HepG2 (cell line): ENCODE results near the gene SLC45A3. TPM values are rescaled to one million over a fixed set of nuclear protein-coding genes. Genes with fewer than 3 reads are reported as not detected.
A peak's percentile ranks its signal among the peaks of the same experiment; 100 is the strongest.

ENCODE experiments used
- ATAC-seq: fragments of 200-7000 bp; cut with Tn5 transposase; 3 replicates; pipeline ENCODE4 v1.9.1; 2020; ENCODE audit warnings: mild to moderate bottlenecking, moderate library complexity
- BruUV-seq: library from RNA; stranded (reverse); fragments of 400-500 nt; replicated peaks from 2 replicates; lab custom pipeline; 2021; lab: Mats Ljungman, UMichigan
- CTCF ChIA-PET: fragments of 300-600 bp; formaldehyde crosslinking; extraction: SDS; loops from one replicate; lab custom pipeline; 2021; ENCODE audit warnings: low total read pairs, inconsistent platforms, low intra/inter-chr PET ratio; lab: Yijun Ruan, JAX
- POLR2A ChIA-PET: fragments of 350-600 bp; sonication (Branson Sonifier 250); formaldehyde crosslinking; loops from one replicate; lab custom pipeline; 2020; ENCODE audit warnings: antibody characterized with exemption, inconsistent platforms; lab: Yijun Ruan, JAX
- DNase-seq: peaks from one replicate; pipeline ENCODE4 v3.0.0-alpha.2; 2015; ENCODE audit warnings: low spot score
- FAIRE-seq: peaks from 3 replicates; lab custom pipeline; 2011; peaks lifted over from hg19 to GRCh38; lab: Jason Lieb, UNC
- H2AFZ ChIP-seq: one replicate; pipeline ENCODE4 v1.6.1; 2011; ENCODE audit warnings: low read length, inconsistent platforms
- H3K27ac ChIP-seq: fragments of 300-600 bp; 3 replicates; pipeline ENCODE4 v1.8.0; 2011; ENCODE audit warnings: mixed run types, mild to moderate bottlenecking, mixed read lengths, low read length, inconsistent platforms; ENCODE audit not compliant: insufficient read depth; ENCODE audit errors: extremely low read length
- H3K27me3 ChIP-seq, 2 experiments: fragments of 200-600 bp in 1 of 2; 2 replicates in 1 of 2; 3 replicates in 1 of 2; pipeline versions ENCODE4 v1.6.0 to v1.8.0; 2011; ENCODE audit warnings: low read length in 2 of 2, mild to moderate bottlenecking in 2 of 2, moderate library complexity in 2 of 2, inconsistent platforms in 1 of 2; ENCODE audit not compliant: insufficient read depth in 2 of 2, control insufficient read depth in 1 of 2
- H3K36me3 ChIP-seq, 2 experiments: fragments of 200-600 bp in 1 of 2; replicated peaks in 1 of 2; 2 replicates in 1 of 2; 3 replicates in 1 of 2; pipeline versions ENCODE4 v1.5.1 to v1.8.0; 2011; ENCODE audit warnings: low read length in 2 of 2, inconsistent platforms in 1 of 2; ENCODE audit not compliant: insufficient read depth in 2 of 2, control insufficient read depth in 1 of 2
- H3K4me1 ChIP-seq: 2 replicates; pipeline ENCODE4 v1.5.1; 2012; ENCODE audit warnings: low read length, inconsistent platforms; ENCODE audit not compliant: insufficient read depth
- H3K4me2 ChIP-seq: 2 replicates; pipeline ENCODE4 v1.6.0; 2011; ENCODE audit warnings: low read depth, low read length, inconsistent platforms
- H3K4me3 ChIP-seq, 3 experiments: fragments of 200-600 bp in 1 of 3; sonication (generic), shearing (Covaris generic) in 1 of 3; replicated peaks in 1 of 3; 2 replicates each; pipeline ENCODE4 v1.5.1; 2011 to 2016; ENCODE audit warnings: low read length in 3 of 3, inconsistent platforms in 2 of 3, low read depth in 2 of 3, mild to moderate bottlenecking in 2 of 3, control low read depth in 1 of 3, mixed read lengths in 1 of 3; ENCODE audit not compliant: insufficient read depth in 1 of 3
- H3K79me2 ChIP-seq: one replicate; pipeline ENCODE4 v1.6.1; 2011; ENCODE audit warnings: low read length, inconsistent platforms; ENCODE audit not compliant: insufficient read depth
- H3K9ac ChIP-seq: 2 replicates; pipeline ENCODE4 v1.6.0; 2011; ENCODE audit warnings: mild to moderate bottlenecking, low read depth, low read length, inconsistent platforms; ENCODE audit not compliant: insufficient read depth
- H3K9me3 ChIP-seq: 2 replicates; pipeline ENCODE4 v1.5.1; 2012; ENCODE audit warnings: mild to moderate bottlenecking, low read length
- H4K20me1 ChIP-seq: 2 replicates; pipeline ENCODE4 v1.6.0; 2011; ENCODE audit warnings: inconsistent platforms, mild to moderate bottlenecking, low read length, moderate library complexity; ENCODE audit not compliant: insufficient read depth
- AKAP8 ChIP-seq: sonication (generic); formaldehyde crosslinking; IDR thresholded peaks from 2 replicates; pipeline ENCODE4 v1.5.1; 2020; ENCODE audit warnings: mild to moderate bottlenecking, missing genetic modification reagents
- HMG20A ChIP-seq: IDR thresholded peaks from 2 replicates; pipeline ENCODE4 v1.6.1; 2016; ENCODE audit warnings: borderline replicate concordance
- SRF ChIP-seq: IDR thresholded peaks from 2 replicates; pipeline ENCODE4 v1.6.1; 2011; ENCODE audit warnings: mild to moderate bottlenecking, low read depth, low read length, moderate library complexity
- SRSF1 ChIP-seq: fragments of 200-400 bp; formaldehyde crosslinking; optimal IDR thresholded peaks from 2 replicates; pipeline ENCODE3; 2017; ENCODE audit warnings: mild to moderate bottlenecking, low read depth, low read length, moderate library complexity
- WGBS: methylation state at CpG from one replicate; pipeline ENCODE4 v1.1.6; 2017; ENCODE audit warnings: low lambda C conversion rate; 5-methylcytosine and 5-hydroxymethylcytosine counted together
- in situ Hi-C: cut with HindIII; loops from 2 replicates; pipeline ENCODE4 v1.10.0; 2017; ENCODE audit warnings: low pct_unique_long_range_greater_than_20kb; ENCODE audit not compliant: extremely low pct_ligation_motif_present
- intact Hi-C: fragments of 100-400 bp; cut with micrococcal nuclease; formaldehyde crosslinking; loops from one replicate; pipeline ENCODE4 v1.10.0; 2022; ENCODE audit not compliant: unreplicated experiment
- polyA plus RNA-seq, 8 experiments: library from polyadenylated mRNA; depleted of rRNA in 3 of 8; stranded (reverse) in 7 of 8; unstranded in 1 of 8; fragments of >200 nt; fragmentation: Illumina TruSeq in 4 of 8; extraction: Trizol in 4 of 8; gene quantifications; 2 replicates each; pipeline versions ENCODE4 v1.2.1 to v1.2.3, GENCODE V29; 2011 to 2016; ENCODE audit warnings: low read depth in 4 of 8, missing spikeins in 1 of 8, mixed read lengths in 1 of 8; ENCODE audit not compliant: insufficient read depth in 1 of 8
- total RNA-seq, 5 experiments: library from RNA; depleted of rRNA; stranded (reverse); fragments of >200 nt; fragmentation: Illumina TruSeq; extraction: Trizol; gene quantifications; 2 replicates each; pipeline ENCODE4 v1.2.3, GENCODE V29; 2016; ENCODE audit warnings: low read depth in 1 of 5

The SLC45A3 gene
- total and polyA plus RNA-seq, 2 of the 13 experiments (the other 11 are each of a cell fraction or from before 2014, with no cell fraction given) = 3.4 to 4.1 TPM

GRCh38 chr1:205688171-205689080, 8.1 kb upstream of the SLC45A3 start:
- 18% methylated on average over 5 of the region's 7 CpGs for WGBS
- in situ Hi-C loops = no loop called here
- H2AFZ ChIP-seq = no peak overlapping the region

DNA sequence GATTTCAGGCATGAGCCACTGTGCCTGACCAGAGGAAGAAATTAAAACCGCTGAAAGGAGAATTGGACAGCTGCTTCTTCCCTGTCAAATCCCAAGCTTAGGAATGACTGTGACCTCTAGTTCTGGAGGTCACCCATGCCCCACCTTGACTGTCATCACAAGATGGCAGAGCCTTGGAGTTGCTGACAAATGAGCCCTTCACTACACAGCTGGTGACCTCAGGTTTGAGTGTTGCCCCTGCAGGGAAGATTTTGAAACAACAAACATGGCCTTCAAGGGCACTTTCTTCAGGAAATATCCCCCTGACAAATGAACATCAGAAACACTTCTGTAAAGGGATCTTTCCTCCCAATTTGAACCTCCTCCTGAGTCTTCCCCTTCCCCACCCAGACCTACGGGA, 6.9 kb upstream of the SLC45A3 start:
- POLR2A ChIA-PET = no interaction called here
- ATAC-seq (no peak), DNase-seq (no peak), FAIRE-seq (peak; percentile 53)
- Histone ChIP-seq H3K27me3 (peaks cover 4 to 13% of the 10 kb centered on the region in 2 experiments; a peak in 3 of 5 replicates), H3K9me3 (no peaks in the 10 kb centered on the region), H3K36me3 (no peaks in the 10 kb centered on the region), H4K20me1 (no peaks in the 10 kb centered on the region), H3K27ac (no peak overlapping the region), H3K4me2 (peak overlapping the region; percentile 47), H3K4me3 (no peak overlapping the region), H2AFZ (peak overlapping the region; percentile 23), H3K4me1 (peaks cover 44% of the 10 kb centered on the region), H3K79me2 (no peaks in the 10 kb centered on the region), H3K9ac (no peak overlapping the region)
- intact Hi-C loops (no loop called here), in situ Hi-C loops (no loop called here)
- no TSS peak for BruUV-seq
- TF ChIP-seq AKAP8 (CRISPR knock-in tag) = no peak
- TF ChIP-seq HMG20A = 0 out of 2 replicates have a peak, but pooled peaks have one; percentile 16
- CTCF ChIA-PET = no interaction called here
- WGBS = 47% methylated on average over 2 of the region's 2 CpGs

More at GRCh38 chr1:205688171-205689080, 8.1 kb upstream of the SLC45A3 start:
- CTCF ChIA-PET = interaction anchor here (0.6 kb wide), 1 partner anchor 31 kb away, joined by 3 read pairs; no protein-coding TSS in a partner anchor
- no peaks in the 10 kb centered on the region for H3K79me2 ChIP-seq
- H4K20me1 ChIP-seq = no peaks in the 10 kb centered on the region
- H3K36me3 ChIP-seq = no peaks in the 10 kb centered on the region
- ATAC-seq = peak; percentile 16; the same call in 2 of the 3 replicates
- no peak overlapping the region for H3K4me2 ChIP-seq
- DNase-seq = no peak
- TF ChIP-seq SRF (peak; percentile 34; the same call in 1 of the 2 replicates), SRSF1 (no peak)
- H3K27me3 ChIP-seq = peaks cover 2 to 13% of the 10 kb centered on the region in 2 experiments; a peak in 2 of 5 replicates
- BruUV-seq = no TSS peak
- H3K27ac ChIP-seq = no peak overlapping the region
- no peaks in the 10 kb centered on the region for H3K9me3 ChIP-seq
- FAIRE-seq = no peak
- no peak overlapping the region for H3K9ac ChIP-seq
- H3K4me3 ChIP-seq = no peak overlapping the region
- POLR2A ChIA-PET = interaction anchor here (1.1 kb wide), 1 partner anchor 38 kb away, joined by 3 read pairs; no protein-coding TSS in a partner anchor
- H3K4me1 ChIP-seq = peaks cover 53% of the 10 kb centered on the region
- intact Hi-C loops = no loop called here
